Ovary (tissue), 9 donors: ENCODE data around the gene PPM1A. TPM values are rescaled to one million over a fixed set of nuclear protein-coding genes. Genes with fewer than 3 reads are reported as not detected.

Experiments used
- DNase-seq, 5 donors: peaks; one replicate each; pipeline ENCODE4 v3.0.0-alpha.2; 2019 to 2020
- H3K27ac ChIP-seq, 2 donors: fragments of 200-600 bp; one replicate each; pipeline versions ENCODE4 v1.5.1 to v1.8.0; 2019 to 2022
- H3K27me3 ChIP-seq: fragments of 200-600 bp; one replicate; pipeline ENCODE4 v1.8.0; 2022
- H3K36me3 ChIP-seq: fragments of 200-600 bp; sonication (generic); one replicate; pipeline ENCODE4 v1.5.1; 2019
- H3K4me1 ChIP-seq: one replicate; pipeline ENCODE4 v1.8.1; 2013; ENCODE audit warnings: mild to moderate bottlenecking, moderate library complexity; ENCODE audit not compliant: insufficient read depth
- H3K4me3 ChIP-seq: fragments of 200-600 bp; sonication (generic); one replicate; pipeline ENCODE4 v1.5.1; 2017
- H3K9me3 ChIP-seq, 2 donors: fragments of 200-600 bp in 1 of 2; sonication (generic) in 1 of 2; one replicate each; pipeline versions ENCODE4 v1.5.1 to v1.8.1; 2013 to 2019; ENCODE audit warnings: mild to moderate bottlenecking in 1 of 2, moderate library complexity in 1 of 2
- CTCF ChIP-seq, 3 donors: fragments of 450-650 bp in 2 of 3; fragments of 200-600 bp in 1 of 3; IDR thresholded peaks; one replicate each; pipeline versions ENCODE4 v1.5.1 to v1.8.0; 2016 to 2022; ENCODE audit warnings: antibody characterized with exemption in 3 of 3, mild to moderate bottlenecking in 1 of 3
- EP300 ChIP-seq: sonication (generic); formaldehyde crosslinking; IDR thresholded peaks from one replicate; pipeline ENCODE4 v1.6.1; 2017; ENCODE audit warnings: antibody characterized with exemption
- POLR2A ChIP-seq: fragments of 450-650 bp; IDR thresholded peaks from one replicate; pipeline ENCODE4 v1.6.1; 2017; ENCODE audit warnings: antibody characterized with exemption, mild to moderate bottlenecking, moderate library complexity
- WGBS, 3 donors: extraction: QIAGEN DNeasy Blood & Tissue Kit in 1 of 3; methylation state at CpG; one replicate each; pipeline versions ENCODE4 v1.1.5 to v1.1.7; 2013 to 2017; 5-methylcytosine and 5-hydroxymethylcytosine counted together
- intact Hi-C, 4 donors: fragments of 100-400 bp; cut with DNase I; formaldehyde crosslinking; loops; one replicate each; pipeline versions ENCODE4 v1.11.0 to v1.15.1; 2022 to 2023
- polyA plus RNA-seq, 2 donors: library from polyadenylated mRNA; stranded (reverse); fragments of 200-250 nt in 1 of 2; fragments of 350-450 nt in 1 of 2; fragmentation: Illumina TruSeq in 1 of 2; extraction: RNeasy Lipid Tissue Mini Kit (QIAGEN cat#74804) in 1 of 2; gene quantifications; one replicate each; pipeline ENCODE4 v1.2.3, GENCODE V29; 2013 to 2014
- total RNA-seq, 7 donors: library from RNA; depleted of rRNA in 2 of 7; stranded (reverse); fragments of >200 nt in 2 of 7; fragmentation: NEBNext Ultra II Directional in 3 of 7; extraction: Animal tissue kit (Norgen Biotek cat#: 25700) in 3 of 7; gene quantifications; one replicate each; pipeline versions ENCODE4 v1.1.0 to v1.2.4, GENCODE V29; 2016 to 2023
- donor health status: DM: no; HTN: no; CAD: no; lungs with moderate emphysema.
- donor health status: DM: no; HTN: no; CAD: no.
- donor health status: Bipolar disorder and iron deficiency.
- donor health status: DM: yes; HTN: yes; CAD: no.
- donor health status: DM: no; HTN: no; CAD: no.
- donor health status: DM: yes; HTN: yes; CAD: no.

Gene PPM1A
- total and polyA plus RNA-seq, 9 donors, result 15.0 to 44.7 (median 38.5) TPM

GRCh38 chr14:60331201-60332045 lies 82.4 kb downstream of the PPM1A start:
- DNase-seq, result peak in 4 of 5 donors; percentile 24 to 56 (median 32)
- H3K4me3 ChIP-seq, result peak overlapping the region; percentile 15
- no peaks in the 10 kb centered on the region for H3K27me3 ChIP-seq
- 3 to 8% (median 8%) methylated on average over 24 of the region's 24 CpGs for WGBS, 3 donors
- no peaks in the 10 kb centered on the region for H3K36me3 ChIP-seq
- H3K9me3 ChIP-seq, result no peaks in the 10 kb centered on the region
- TF ChIP-seq EP300 (no peak), CTCF (IDR thresholded peaks at IDR 0.05) (peak in 1 of 3 donors; percentile 14)
- H3K4me1 ChIP-seq, result peaks cover 4% of the 10 kb centered on the region
- intact Hi-C loops, result no loop called here
- no peak overlapping the region for H3K27ac ChIP-seq

- Histone ChIP-seq H3K27me3 (no peaks in the 10 kb centered on the region), H3K27ac (no peak overlapping the region)
- intact Hi-C loops, result no loop called here
These were observed 83.0 kb downstream of the PPM1A start for GRCh38 chr14:60332046-60332399.

GRCh38 chr14:60332869-60333268 lies 83.8 kb downstream of the PPM1A start:
- Histone ChIP-seq H3K4me3 (no peak overlapping the region), H3K36me3 (no peaks in the 10 kb centered on the region), H3K27ac (no peak overlapping the region), H3K4me1 (peaks cover under 1% of the 10 kb centered on the region), H3K9me3 (no peaks in the 10 kb centered on the region), H3K27me3 (no peaks in the 10 kb centered on the region)
- WGBS, 3 donors, result 45 to 51% (median 47%) methylated on average over 5 of the region's 5 CpGs
- intact Hi-C loops, result no loop called here
- TF ChIP-seq EP300 (no peak), POLR2A (no peak), CTCF (IDR thresholded peaks at IDR 0.05) (no peak)
- DNase-seq, result no peak

More at GRCh38 chr14:60332046-60332399, 83.0 kb downstream of the PPM1A start:
- 49 to 53% (median 50%) methylated on average over 2 of the region's 2 CpGs for WGBS, 3 donors
- Histone ChIP-seq H3K4me3 (no peak overlapping the region), H3K9me3 (no peaks in the 10 kb centered on the region), H3K4me1 (peaks cover 4% of the 10 kb centered on the region), H3K36me3 (no peaks in the 10 kb centered on the region)
- DNase-seq, result no peak
- no peak for TF ChIP-seq EP300
- no peak for TF ChIP-seq CTCF (IDR thresholded peaks at IDR 0.05)
- TF ChIP-seq POLR2A, result no peak

- 68 to 79% (median 74%) methylated on average over 2 of the region's 2 CpGs for WGBS, 3 donors
- Histone ChIP-seq H3K27me3 (no peaks in the 10 kb centered on the region), H3K36me3 (no peaks in the 10 kb centered on the region), H3K27ac (no peak overlapping the region), H3K4me3 (no peak overlapping the region), H3K4me1 (no peaks in the 10 kb centered on the region), H3K9me3 (no peaks in the 10 kb centered on the region)
- intact Hi-C loops, result no loop called here
- TF ChIP-seq CTCF (IDR thresholded peaks at IDR 0.05), result no peak
- TF ChIP-seq EP300, result no peak
- no peak for TF ChIP-seq POLR2A
- DNase-seq, result no peak
These were observed 90.5 kb downstream of the PPM1A start for GRCh38 chr14:60339571-60339970.
